ENCODE measurements around the gene RHOU. TPM values are rescaled to one million over a fixed set of nuclear protein-coding genes. Genes with fewer than 3 reads are reported as not detected.

Gene RHOU
- polyA plus RNA-seq, 4 donors = 17.9 to 43.5 (median 42.1) TPM

DNA sequence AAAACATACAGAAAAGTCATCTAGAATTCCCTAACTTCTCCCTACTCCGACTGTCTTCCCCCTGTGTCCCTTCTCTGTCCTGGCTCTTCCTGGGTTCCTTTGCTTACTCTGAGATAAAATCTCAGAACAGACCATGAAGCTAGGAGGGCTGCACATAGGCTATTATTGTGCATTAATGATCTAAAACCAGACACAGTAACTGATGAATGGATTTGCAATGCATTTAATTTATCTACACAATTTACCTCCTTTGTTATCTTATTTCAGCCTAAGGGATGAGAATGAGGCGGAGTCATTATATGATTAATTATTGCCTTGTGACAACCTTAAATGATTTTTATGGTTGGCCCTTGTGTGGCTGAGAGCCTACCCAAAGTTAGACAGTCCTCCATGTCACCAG lies 14.5 kb downstream of the RHOU start:
- Histone ChIP-seq H3K27me3 (ENCODE audit: control insufficient read depth in 3 of 3, insufficient read depth in 3 of 3, low read length in 3 of 3) (peaks cover 0 to 3% (median 0%) of the 10 kb centered on the region in 3 donors), H3K9me3 (ENCODE audit: control insufficient read depth in 2 of 2, insufficient read depth in 1 of 2, low read depth in 1 of 2, low read length in 1 of 2) (no peaks in the 10 kb centered on the region), H3K36me3 (ENCODE audit: control insufficient read depth in 3 of 3, insufficient read depth in 2 of 3, low read depth in 1 of 3, low read length in 3 of 3) (peaks cover 0 to 19% (median 4%) of the 10 kb centered on the region in 3 donors), H3K4me3 (ENCODE audit: low read depth in 1 of 3, low read length in 3 of 3) (no peak overlapping the region), H3K27ac (ENCODE audit: low read depth in 1 of 3, low read length in 2 of 3) (no peak overlapping the region), H3K4me1 (ENCODE audit: control insufficient read depth in 3 of 3, insufficient read depth in 2 of 3, low read depth in 1 of 3, low read length in 2 of 3) (peaks cover 0 to 16% (median 1%) of the 10 kb centered on the region in 3 donors)
- 85 to 100% (median 96%) methylated on average over 2 of the region's 2 CpGs for WGBS, 3 donors
- DNase-seq (no peak), FAIRE-seq (no peak)

DNA sequence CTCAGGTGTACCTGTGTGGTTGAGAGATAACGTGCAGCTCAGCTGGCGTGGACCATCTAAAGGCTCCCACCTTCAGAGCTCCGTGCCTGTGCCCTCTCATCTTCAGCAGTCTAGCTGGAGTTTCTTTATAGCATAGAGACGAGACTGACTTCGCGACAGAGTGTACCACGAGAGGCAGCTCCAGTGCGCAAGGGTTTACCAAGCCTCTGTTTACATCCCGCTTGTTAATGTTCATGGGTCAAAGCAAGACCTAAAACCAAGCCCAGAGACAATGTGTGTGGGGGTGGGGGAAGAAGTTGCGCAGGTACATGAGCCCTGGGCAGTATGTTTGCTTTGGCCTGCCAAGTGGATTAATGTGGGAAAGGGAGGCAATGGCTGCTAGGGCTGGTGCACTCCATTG lies 15.6 kb downstream of the RHOU start:
- WGBS, 3 donors = 88 to 90% (median 89%) methylated on average over 10 of the region's 10 CpGs
- H3K27ac ChIP-seq (ENCODE audit: low read depth in 1 of 3, low read length in 2 of 3) = no peak overlapping the region
- H3K4me1 ChIP-seq (ENCODE audit: control insufficient read depth in 3 of 3, insufficient read depth in 2 of 3, low read depth in 1 of 3, low read length in 2 of 3) = peaks cover 0 to 16% (median 0%) of the 10 kb centered on the region in 3 donors
- no peaks in the 10 kb centered on the region for H3K9me3 ChIP-seq (ENCODE audit: control insufficient read depth in 2 of 2, insufficient read depth in 1 of 2, low read depth in 1 of 2, low read length in 1 of 2)
- H3K27me3 ChIP-seq (ENCODE audit: control insufficient read depth in 3 of 3, insufficient read depth in 3 of 3, low read length in 3 of 3) = peaks cover 0 to 7% (median 3%) of the 10 kb centered on the region in 3 donors
- H3K36me3 ChIP-seq (ENCODE audit: control insufficient read depth in 3 of 3, insufficient read depth in 2 of 3, low read depth in 1 of 3, low read length in 3 of 3) = peaks cover 0 to 10% (median 0%) of the 10 kb centered on the region in 3 donors
- FAIRE-seq = no peak
- no peak overlapping the region for H3K4me3 ChIP-seq (ENCODE audit: low read depth in 1 of 3, low read length in 3 of 3)
- DNase-seq = no peak

DNA sequence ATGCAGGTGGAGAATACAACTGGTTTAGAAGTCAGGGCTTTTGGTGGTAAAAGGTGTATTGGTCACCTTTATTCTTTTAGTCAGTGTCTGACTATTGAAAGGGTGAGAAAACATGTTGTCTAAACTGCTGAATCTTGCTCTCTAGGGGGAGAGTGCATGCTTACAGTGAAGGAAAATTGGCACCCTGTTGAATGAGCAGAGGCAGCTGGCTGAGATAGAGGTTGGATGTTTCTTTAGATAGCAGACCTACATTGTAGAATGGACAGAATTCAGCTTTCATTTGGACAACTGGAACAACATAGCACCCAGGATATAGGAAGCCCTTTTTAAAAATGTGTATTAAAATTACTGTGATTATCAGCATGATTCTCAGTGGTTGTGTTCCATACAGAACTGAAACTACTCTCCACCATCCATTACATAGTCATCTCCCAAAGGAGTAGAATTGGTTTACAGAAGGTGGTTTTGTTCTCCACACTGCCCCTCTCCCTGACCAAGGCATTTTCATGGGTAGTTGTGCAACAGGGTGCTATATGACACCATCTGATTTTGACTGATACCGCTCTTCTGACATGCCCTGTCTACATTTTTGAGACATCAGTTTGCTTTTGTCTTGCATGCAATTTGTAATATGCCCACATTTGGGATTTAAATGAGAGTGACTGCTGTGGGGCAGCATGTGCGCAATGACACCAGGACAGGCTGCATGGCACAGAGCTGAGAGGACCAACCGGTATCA lies 16.2 kb downstream of the RHOU start:
- WGBS, 3 donors = 73 to 77% (median 77%) methylated on average over 3 of the region's 3 CpGs
- no peak for FAIRE-seq
- peaks cover 0 to 7% (median 3%) of the 10 kb centered on the region in 3 donors for H3K27me3 ChIP-seq (ENCODE audit: control insufficient read depth in 3 of 3, insufficient read depth in 3 of 3, low read length in 3 of 3)

DNA sequence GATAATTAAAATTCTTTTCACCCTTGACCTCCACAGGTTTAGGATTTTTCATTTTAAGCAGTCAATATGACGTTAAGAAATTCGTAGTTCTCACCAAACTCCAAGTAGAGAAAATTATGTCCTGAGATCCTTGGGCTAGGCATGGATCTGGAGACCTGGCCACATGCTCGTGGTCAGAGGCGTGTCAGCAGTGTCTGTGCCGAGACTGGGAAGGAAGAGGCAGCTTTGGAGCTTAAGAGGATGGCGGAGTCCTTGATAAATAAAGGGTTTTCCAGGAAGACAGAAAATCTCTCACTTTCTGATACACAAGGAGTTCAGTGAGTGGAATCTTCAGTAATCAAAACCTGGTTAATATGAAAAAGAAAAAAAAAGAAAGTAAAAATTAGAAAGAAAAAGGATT lies 17.0 kb downstream of the RHOU start:
- peaks cover 0 to 3% (median 0%) of the 10 kb centered on the region in 3 donors for H3K36me3 ChIP-seq (ENCODE audit: control insufficient read depth in 3 of 3, insufficient read depth in 2 of 3, low read depth in 1 of 3, low read length in 3 of 3)
- H3K4me3 ChIP-seq (ENCODE audit: low read depth in 1 of 3, low read length in 3 of 3) = no peak overlapping the region
- DNase-seq = no peak
- 77 to 91% (median 80%) methylated on average over 6 of the region's 6 CpGs for WGBS, 3 donors
- H3K4me1 ChIP-seq (ENCODE audit: control insufficient read depth in 3 of 3, insufficient read depth in 2 of 3, low read depth in 1 of 3, low read length in 2 of 3) = peaks cover 0 to 16% (median 0%) of the 10 kb centered on the region in 3 donors
- no peak overlapping the region for H3K27ac ChIP-seq (ENCODE audit: low read depth in 1 of 3, low read length in 2 of 3)
- peaks cover 0 to 7% (median 3%) of the 10 kb centered on the region in 3 donors for H3K27me3 ChIP-seq (ENCODE audit: control insufficient read depth in 3 of 3, insufficient read depth in 3 of 3, low read length in 3 of 3)
- peaks cover 0 to 4% of the 10 kb centered on the region in 2 donors for H3K9me3 ChIP-seq (ENCODE audit: control insufficient read depth in 2 of 2, insufficient read depth in 1 of 2, low read depth in 1 of 2, low read length in 1 of 2)
- no peak for FAIRE-seq

More for the DNA sequence above, 16.2 kb downstream of the RHOU start:
- peaks cover 0 to 16% (median 0%) of the 10 kb centered on the region in 3 donors for H3K4me1 ChIP-seq (ENCODE audit: control insufficient read depth in 3 of 3, insufficient read depth in 2 of 3, low read depth in 1 of 3, low read length in 2 of 3)
- DNase-seq = no peak
- no peaks in the 10 kb centered on the region for H3K9me3 ChIP-seq (ENCODE audit: control insufficient read depth in 2 of 2, insufficient read depth in 1 of 2, low read depth in 1 of 2, low read length in 1 of 2)
- peaks cover 0 to 10% (median 0%) of the 10 kb centered on the region in 3 donors for H3K36me3 ChIP-seq (ENCODE audit: control insufficient read depth in 3 of 3, insufficient read depth in 2 of 3, low read depth in 1 of 3, low read length in 3 of 3)
- no peak overlapping the region for H3K4me3 ChIP-seq (ENCODE audit: low read depth in 1 of 3, low read length in 3 of 3)
- H3K27ac ChIP-seq (ENCODE audit: low read depth in 1 of 3, low read length in 2 of 3) = no peak overlapping the region

DNA sequence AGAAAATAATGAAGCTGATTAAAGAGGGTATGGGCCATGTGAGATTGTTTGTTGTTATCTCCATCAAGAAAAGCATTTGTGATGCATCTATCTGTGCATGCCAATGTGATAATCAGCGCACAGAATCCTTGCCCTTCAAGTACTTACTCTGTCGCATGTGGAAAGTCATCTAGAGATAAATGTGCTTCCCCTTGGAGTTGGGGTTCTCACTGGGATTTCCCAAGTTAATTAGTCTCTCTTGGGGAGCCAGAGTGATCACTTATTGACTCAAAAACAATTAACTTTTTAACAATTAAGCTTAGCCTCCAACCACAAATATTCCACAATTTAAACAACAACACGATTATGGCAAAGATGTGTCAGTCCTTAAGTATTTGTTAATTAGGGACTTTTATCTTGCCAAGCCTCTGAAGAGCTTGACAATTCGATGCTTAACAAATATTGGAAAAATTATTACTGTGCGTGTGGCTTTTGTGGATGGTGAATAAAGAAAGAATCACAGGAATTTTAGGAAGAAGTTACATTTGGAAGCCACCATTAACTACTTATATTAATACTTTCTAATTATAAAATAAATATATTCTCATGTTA lies 17.5 kb downstream of the RHOU start:
- Histone ChIP-seq H3K36me3 (ENCODE audit: control insufficient read depth in 3 of 3, insufficient read depth in 2 of 3, low read depth in 1 of 3, low read length in 3 of 3) (no peaks in the 10 kb centered on the region), H3K9me3 (ENCODE audit: control insufficient read depth in 2 of 2, insufficient read depth in 1 of 2, low read depth in 1 of 2, low read length in 1 of 2) (peaks cover 0 to 5% of the 10 kb centered on the region in 2 donors), H3K27me3 (ENCODE audit: control insufficient read depth in 3 of 3, insufficient read depth in 3 of 3, low read length in 3 of 3) (peaks cover 0 to 7% (median 3%) of the 10 kb centered on the region in 3 donors), H3K4me3 (ENCODE audit: low read depth in 1 of 3, low read length in 3 of 3) (no peak overlapping the region), H3K27ac (ENCODE audit: low read depth in 1 of 3, low read length in 2 of 3) (no peak overlapping the region), H3K4me1 (ENCODE audit: control insufficient read depth in 3 of 3, insufficient read depth in 2 of 3, low read depth in 1 of 3, low read length in 2 of 3) (peaks cover 0 to 14% (median 0%) of the 10 kb centered on the region in 3 donors)
- WGBS, 3 donors = 67 to 74% (median 70%) methylated on average over 5 of the region's 5 CpGs
- no peak for FAIRE-seq
- DNase-seq = no peak

DNA sequence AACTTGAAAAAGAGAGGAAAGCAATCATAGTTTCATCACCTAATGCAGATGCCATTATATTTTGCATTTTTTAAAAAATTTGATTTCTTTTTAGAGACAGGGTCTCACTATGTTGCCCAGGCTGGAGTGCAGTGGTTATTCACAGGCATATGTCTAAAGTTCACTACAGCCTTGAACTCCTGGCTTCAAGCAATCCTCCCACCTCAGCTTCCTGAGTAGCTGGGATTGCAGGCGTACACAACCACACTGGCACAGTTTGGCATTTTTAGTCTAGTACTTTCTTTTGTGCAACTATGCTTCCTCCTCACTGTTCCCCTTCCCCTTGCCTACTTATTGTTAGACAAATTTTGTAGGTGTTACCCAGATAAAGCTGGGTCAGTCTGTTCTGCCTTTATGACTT lies 18.0 kb downstream of the RHOU start:
- DNase-seq (no peak), FAIRE-seq (no peak)
- WGBS, 3 donors = 69 to 96% (median 91%) methylated on average over 1 of the region's 1 CpG
- peaks cover 0 to 9% (median 0%) of the 10 kb centered on the region in 3 donors for H3K4me1 ChIP-seq (ENCODE audit: control insufficient read depth in 3 of 3, insufficient read depth in 2 of 3, low read depth in 1 of 3, low read length in 2 of 3)
- no peaks in the 10 kb centered on the region for H3K36me3 ChIP-seq (ENCODE audit: control insufficient read depth in 3 of 3, insufficient read depth in 2 of 3, low read depth in 1 of 3, low read length in 3 of 3)
- H3K4me3 ChIP-seq (ENCODE audit: low read depth in 1 of 3, low read length in 3 of 3) = no peak overlapping the region
- no peak overlapping the region for H3K27ac ChIP-seq (ENCODE audit: low read depth in 1 of 3, low read length in 2 of 3)
- peaks cover 0 to 5% of the 10 kb centered on the region in 2 donors for H3K9me3 ChIP-seq (ENCODE audit: control insufficient read depth in 2 of 2, insufficient read depth in 1 of 2, low read depth in 1 of 2, low read length in 1 of 2)
- H3K27me3 ChIP-seq (ENCODE audit: control insufficient read depth in 3 of 3, insufficient read depth in 3 of 3, low read length in 3 of 3) = peaks cover 0 to 7% (median 3%) of the 10 kb centered on the region in 3 donors

DNA sequence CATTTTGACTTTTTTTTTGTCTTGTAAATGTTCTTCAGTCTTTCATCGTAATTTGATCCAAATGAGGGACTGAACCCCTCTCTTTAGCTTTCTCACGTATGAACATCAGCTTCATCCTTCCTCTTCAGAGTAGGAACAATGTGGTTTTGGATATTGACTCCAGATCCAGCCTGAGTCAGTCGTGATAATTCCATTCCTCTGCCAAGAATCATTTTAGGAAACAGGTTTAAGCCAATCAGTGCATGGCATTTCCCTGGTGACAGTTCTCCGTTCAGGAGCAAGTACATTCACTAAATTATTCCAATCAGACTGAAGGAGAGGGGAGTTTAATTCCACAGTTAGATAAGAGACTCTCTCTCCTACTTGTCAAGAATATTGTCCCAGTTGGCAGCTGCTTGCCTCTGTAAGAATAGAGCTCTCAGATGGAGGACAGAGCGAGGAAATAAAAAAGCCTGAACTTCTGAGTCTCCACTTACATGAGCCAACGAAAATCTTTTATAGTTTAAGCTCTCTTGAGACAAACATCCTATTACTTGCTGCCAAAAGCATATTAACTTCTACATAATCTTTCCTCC lies 18.6 kb downstream of the RHOU start:
- H3K27me3 ChIP-seq (ENCODE audit: control insufficient read depth in 3 of 3, insufficient read depth in 3 of 3, low read length in 3 of 3) = peaks cover 0 to 7% (median 3%) of the 10 kb centered on the region in 3 donors
- no peak overlapping the region for H3K27ac ChIP-seq (ENCODE audit: low read depth in 1 of 3, low read length in 2 of 3)
- no peak for FAIRE-seq
- peaks cover 0 to 5% of the 10 kb centered on the region in 2 donors for H3K9me3 ChIP-seq (ENCODE audit: control insufficient read depth in 2 of 2, insufficient read depth in 1 of 2, low read depth in 1 of 2, low read length in 1 of 2)
- no peaks in the 10 kb centered on the region for H3K36me3 ChIP-seq (ENCODE audit: control insufficient read depth in 3 of 3, insufficient read depth in 2 of 3, low read depth in 1 of 3, low read length in 3 of 3)
- DNase-seq = no peak
- peaks cover 0 to 5% (median 0%) of the 10 kb centered on the region in 3 donors for H3K4me1 ChIP-seq (ENCODE audit: control insufficient read depth in 3 of 3, insufficient read depth in 2 of 3, low read depth in 1 of 3, low read length in 2 of 3)
- no peak overlapping the region for H3K4me3 ChIP-seq (ENCODE audit: low read depth in 1 of 3, low read length in 3 of 3)
- 54 to 59% (median 59%) methylated on average over 6 of the region's 6 CpGs for WGBS, 3 donors

DNA sequence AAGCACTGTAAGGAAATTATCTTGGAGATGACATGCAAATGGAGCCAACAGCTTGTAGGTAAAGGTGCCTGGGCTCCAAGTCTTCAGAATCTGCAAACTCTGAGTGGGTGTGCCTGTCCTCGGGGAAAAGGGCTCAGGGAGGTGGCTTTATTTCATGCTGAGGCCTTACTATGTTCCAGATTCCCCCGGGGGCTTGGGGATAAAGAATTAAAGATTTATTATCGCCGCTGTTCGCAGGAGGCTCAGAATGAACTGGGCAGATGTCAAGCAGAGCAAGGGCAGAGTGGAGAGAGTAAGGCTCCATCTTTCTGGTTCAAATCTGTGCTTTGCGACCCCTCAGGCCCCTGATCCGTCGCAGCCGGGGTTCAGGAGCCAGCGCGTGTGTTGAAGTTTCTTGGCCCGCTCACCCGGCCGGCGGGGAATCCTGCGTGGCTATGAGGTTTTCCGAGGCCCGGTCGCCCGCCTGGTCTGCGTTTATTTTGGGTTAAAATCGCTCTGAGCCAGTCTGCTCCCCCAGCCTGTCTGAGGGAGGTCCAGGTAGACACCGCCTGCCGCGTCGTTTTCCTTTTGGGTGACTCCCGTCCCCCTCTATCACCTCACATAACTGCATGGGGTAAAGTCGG lies 19.5 kb downstream of the RHOU start:
- H3K4me1 ChIP-seq (ENCODE audit: control insufficient read depth in 3 of 3, insufficient read depth in 2 of 3, low read depth in 1 of 3, low read length in 2 of 3) = peaks cover 0 to under 1% (median 0%) of the 10 kb centered on the region in 3 donors
- 82 to 91% (median 85%) methylated on average over 28 of the region's 28 CpGs for WGBS, 3 donors
- no peak for FAIRE-seq
- peaks cover 0 to 5% of the 10 kb centered on the region in 2 donors for H3K9me3 ChIP-seq (ENCODE audit: control insufficient read depth in 2 of 2, insufficient read depth in 1 of 2, low read depth in 1 of 2, low read length in 1 of 2)
- H3K36me3 ChIP-seq (ENCODE audit: control insufficient read depth in 3 of 3, insufficient read depth in 2 of 3, low read depth in 1 of 3, low read length in 3 of 3) = no peaks in the 10 kb centered on the region
- no peak overlapping the region for H3K27ac ChIP-seq (ENCODE audit: low read depth in 1 of 3, low read length in 2 of 3)
- H3K4me3 ChIP-seq (ENCODE audit: low read depth in 1 of 3, low read length in 3 of 3) = no peak overlapping the region
- no peak for DNase-seq
- H3K27me3 ChIP-seq (ENCODE audit: control insufficient read depth in 3 of 3, insufficient read depth in 3 of 3, low read length in 3 of 3) = peaks cover 0 to 7% (median 3%) of the 10 kb centered on the region in 3 donors

Data from small intestine (tissue), 7 donors.